HG03439 (cell line): ENCODE results near the gene PDE4B.

Source experiments
- ATAC-seq: cut with Tn5 transposase; IDR thresholded peaks from one replicate; pipeline ENCODE4 v1.9.1; 2021; ENCODE audit warnings: mild to moderate bottlenecking, moderate library complexity; ENCODE audit not compliant: unreplicated experiment

The PDE4B gene

GRCh38 chr1:65880611-65881010 is 87.9 kb downstream of the PDE4B start:
- no peak for ATAC-seq

- no peak for ATAC-seq
These were observed 88.4 kb downstream of the PDE4B start for GRCh38 chr1:65881067-65881594.

GRCh38 chr1:65882076-65882475 is 89.4 kb downstream of the PDE4B start:
- ATAC-seq = no peak

GRCh38 chr1:65889441-65889840 is 96.7 kb downstream of the PDE4B start:
- ATAC-seq = no peak

- ATAC-seq = no peak
These were observed 97.6 kb downstream of the PDE4B start for GRCh38 chr1:65890201-65890843.

GRCh38 chr1:65894738-65895605 is 102.3 kb downstream of the PDE4B start:
- ATAC-seq = peak; percentile 91

GRCh38 chr1:65896721-65897120 is 104.0 kb downstream of the PDE4B start:
- ATAC-seq = no peak

GRCh38 chr1:65897485-65897884 is 104.8 kb downstream of the PDE4B start:
- no peak for ATAC-seq

- no peak for ATAC-seq
These were observed 112.0 kb downstream of the PDE4B start for GRCh38 chr1:65904681-65905083.

- no peak for ATAC-seq
These were observed 117.7 kb downstream of the PDE4B start for GRCh38 chr1:65910432-65910831.

- no peak for ATAC-seq
These were observed 119.0 kb downstream of the PDE4B start for GRCh38 chr1:65911679-65912078.

GRCh38 chr1:65918564-65918963 is 125.9 kb downstream of the PDE4B start:
- no peak for ATAC-seq

GRCh38 chr1:65921446-65921845 is 128.8 kb downstream of the PDE4B start:
- ATAC-seq = no peak

GRCh38 chr1:65924471-65924870 is 131.8 kb downstream of the PDE4B start:
- no peak for ATAC-seq

- no peak for ATAC-seq
These were observed 145.8 kb downstream of the PDE4B start for GRCh38 chr1:65938506-65938905.

- ATAC-seq = no peak
These were observed 146.5 kb downstream of the PDE4B start for GRCh38 chr1:65939191-65939590.

GRCh38 chr1:65939636-65940035 is 146.9 kb downstream of the PDE4B start:
- ATAC-seq = no peak

GRCh38 chr1:65940126-65940525 is 147.4 kb downstream of the PDE4B start:
- ATAC-seq = no peak

- no peak for ATAC-seq
These were observed 149.8 kb downstream of the PDE4B start for GRCh38 chr1:65942476-65942875.

- no peak for ATAC-seq
These were observed 153.7 kb downstream of the PDE4B start for GRCh38 chr1:65946376-65946775.

- no peak for ATAC-seq
These were observed 154.3 kb downstream of the PDE4B start for GRCh38 chr1:65946960-65947359.

GRCh38 chr1:65948609-65949229 is 156.0 kb downstream of the PDE4B start:
- ATAC-seq = no peak
